ENCODE data around the gene MIER1.

DNA sequence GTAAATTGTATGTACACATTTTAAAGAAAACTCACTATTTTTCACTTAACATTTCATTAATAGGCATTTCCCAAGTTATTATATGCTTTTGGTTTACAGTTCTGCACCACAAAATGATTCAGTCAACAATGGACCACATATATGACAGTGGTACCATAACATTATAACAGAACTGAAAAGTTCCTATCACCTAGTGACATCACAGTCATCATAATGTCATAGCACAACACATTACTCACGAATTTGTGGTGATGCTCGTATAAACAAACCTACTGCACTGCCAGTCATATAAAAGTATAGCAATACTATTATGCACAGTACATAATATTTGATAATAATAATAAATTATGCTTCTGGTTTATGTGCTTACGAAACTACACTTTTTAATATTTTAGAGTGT, 31.1 kb upstream of the MIER1 start:
- TF ChIP-seq EZH2 (IDR thresholded peaks at IDR 0.05; ENCODE audit: borderline replicate concordance, low read length) = no peak
- TF ChIP-seq, protein P1, sequence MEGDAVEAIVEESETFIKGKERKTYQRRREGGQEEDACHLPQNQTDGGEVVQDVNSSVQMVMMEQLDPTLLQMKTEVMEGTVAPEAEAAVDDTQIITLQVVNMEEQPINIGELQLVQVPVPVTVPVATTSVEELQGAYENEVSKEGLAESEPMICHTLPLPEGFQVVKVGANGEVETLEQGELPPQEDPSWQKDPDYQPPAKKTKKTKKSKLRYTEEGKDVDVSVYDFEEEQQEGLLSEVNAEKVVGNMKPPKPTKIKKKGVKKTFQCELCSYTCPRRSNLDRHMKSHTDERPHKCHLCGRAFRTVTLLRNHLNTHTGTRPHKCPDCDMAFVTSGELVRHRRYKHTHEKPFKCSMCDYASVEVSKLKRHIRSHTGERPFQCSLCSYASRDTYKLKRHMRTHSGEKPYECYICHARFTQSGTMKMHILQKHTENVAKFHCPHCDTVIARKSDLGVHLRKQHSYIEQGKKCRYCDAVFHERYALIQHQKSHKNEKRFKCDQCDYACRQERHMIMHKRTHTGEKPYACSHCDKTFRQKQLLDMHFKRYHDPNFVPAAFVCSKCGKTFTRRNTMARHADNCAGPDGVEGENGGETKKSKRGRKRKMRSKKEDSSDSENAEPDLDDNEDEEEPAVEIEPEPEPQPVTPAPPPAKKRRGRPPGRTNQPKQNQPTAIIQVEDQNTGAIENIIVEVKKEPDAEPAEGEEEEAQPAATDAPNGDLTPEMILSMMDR (conservative IDR thresholded peaks at IDR 0.05 in 1 of 2, IDR thresholded peaks at IDR 0.05 in 1 of 2; ENCODE audit: extremely low read depth in 1 of 2, insufficient read depth in 1 of 2, low read depth in 1 of 2, low read length in 2 of 2) = no peak
